ENCODE results near the gene ATP13A2. TPM values are rescaled to one million over a fixed set of nuclear protein-coding genes. Genes with fewer than 3 reads are reported as not detected.

ATP13A2 gene
- total RNA-seq, 1 experiment from 2014 or later: 48.4 TPM

- peaks cover 6% of the 10 kb centered on the region for H4K20me1 ChIP-seq (ENCODE audit: low read length)
- POLR2A ChIA-PET (ENCODE audit: unreplicated experiment): no interaction called here
- no peaks in the 10 kb centered on the region for H3K79me2 ChIP-seq (ENCODE audit: low read length)
- H3K9me2 ChIP-seq (replicated peaks; ENCODE audit: low read length): no peaks in the 10 kb centered on the region
- peaks cover 15% of the 10 kb centered on the region for H3K36me3 ChIP-seq (ENCODE audit: low read depth, low read length)
- H3K4me1 ChIP-seq (ENCODE audit: insufficient read depth, low read length): peaks cover 28% of the 10 kb centered on the region
- no peak overlapping the region for H2AFZ ChIP-seq (ENCODE audit: low read length)
- no peak for TF ChIP-seq EZH2phosphoT487 (IDR thresholded peaks at IDR 0.05; ENCODE audit: borderline replicate concordance, low read length)
- TF ChIP-seq EZH2 (IDR thresholded peaks at IDR 0.05; ENCODE audit: low read length, unreplicated experiment): no peak
- TF ChIP-seq CTCF (conservative IDR thresholded peaks at IDR 0.05; ENCODE audit: low read depth, low read length): no peak
- H3K27me3 ChIP-seq (ENCODE audit: low read length): no peaks in the 10 kb centered on the region
- ATAC-seq: no peak
- no TSS peak for BruUV-seq (replicated peaks)
- H3K4me3 ChIP-seq (ENCODE audit: low read length): no peak overlapping the region
- DNase-seq: no peak
- CTCF ChIA-PET: no interaction called here
- no peak overlapping the region for H3K9ac ChIP-seq (ENCODE audit: low read length)
- no peak overlapping the region for H3K27ac ChIP-seq (ENCODE audit: low read length)
- intact Hi-C loops (cut with micrococcal nuclease): loop anchor here (5.0 kb wide), 1 partner anchor 40 kb away; no protein-coding TSS in a partner anchor
- no peaks in the 10 kb centered on the region for H3F3A ChIP-seq (ENCODE audit: low read length, unreplicated experiment)
- H3K9me3 ChIP-seq (ENCODE audit: low read length): no peaks in the 10 kb centered on the region
- H3K4me2 ChIP-seq (ENCODE audit: low read length): no peak overlapping the region
These were observed 9.2 kb downstream of the ATP13A2 start for GRCh38 chr1:17002524-17002902.

GRCh38 chr1:17001760-17002523, 9.8 kb downstream of the ATP13A2 start:
- POLR2A ChIA-PET (ENCODE audit: unreplicated experiment): no interaction called here
- BruUV-seq (replicated peaks): no TSS peak
- Histone ChIP-seq H3F3A (ENCODE audit: low read length, unreplicated experiment) (no peaks in the 10 kb centered on the region), H3K4me1 (ENCODE audit: insufficient read depth, low read length) (peaks cover 28% of the 10 kb centered on the region), H3K4me3 (ENCODE audit: low read length) (no peak overlapping the region), H2AFZ (ENCODE audit: low read length) (no peak overlapping the region), H3K27me3 (ENCODE audit: low read length) (no peaks in the 10 kb centered on the region), H3K9me2 (replicated peaks; ENCODE audit: low read length) (no peaks in the 10 kb centered on the region), H3K9me3 (ENCODE audit: low read length) (no peaks in the 10 kb centered on the region), H3K27ac (ENCODE audit: low read length) (no peak overlapping the region), H3K4me2 (ENCODE audit: low read length) (no peak overlapping the region), H4K20me1 (ENCODE audit: low read length) (peaks cover 6% of the 10 kb centered on the region), H3K36me3 (ENCODE audit: low read depth, low read length) (peaks cover 15% of the 10 kb centered on the region), H3K9ac (ENCODE audit: low read length) (no peak overlapping the region), H3K79me2 (ENCODE audit: low read length) (no peaks in the 10 kb centered on the region)
- TF ChIP-seq EZH2 (IDR thresholded peaks at IDR 0.05; ENCODE audit: low read length, unreplicated experiment) (no peak), EZH2phosphoT487 (IDR thresholded peaks at IDR 0.05; ENCODE audit: borderline replicate concordance, low read length) (no peak), CTCF (conservative IDR thresholded peaks at IDR 0.05; ENCODE audit: low read depth, low read length) (no peak)
- ATAC-seq: no peak
- DNase-seq: no peak
- intact Hi-C loops (cut with micrococcal nuclease): loop anchor here (5.0 kb wide), 1 partner anchor 40 kb away; no protein-coding TSS in a partner anchor
- CTCF ChIA-PET: no interaction called here

- no peaks in the 10 kb centered on the region for H3F3A ChIP-seq (ENCODE audit: low read length, unreplicated experiment)
- no peak overlapping the region for H2AFZ ChIP-seq (ENCODE audit: low read length)
- BruUV-seq (replicated peaks): no TSS peak
- intact Hi-C loops (cut with micrococcal nuclease): loop anchor here (5.0 kb wide), 1 partner anchor 38 kb away; no protein-coding TSS in a partner anchor
- H3K9ac ChIP-seq (ENCODE audit: low read length): no peak overlapping the region
- H3K27me3 ChIP-seq (ENCODE audit: low read length): no peaks in the 10 kb centered on the region
- no peak for ATAC-seq
- no peaks in the 10 kb centered on the region for H3K79me2 ChIP-seq (ENCODE audit: low read length)
- peaks cover 28% of the 10 kb centered on the region for H3K4me1 ChIP-seq (ENCODE audit: insufficient read depth, low read length)
- H3K9me3 ChIP-seq (ENCODE audit: low read length): no peaks in the 10 kb centered on the region
- no peak overlapping the region for H3K4me2 ChIP-seq (ENCODE audit: low read length)
- TF ChIP-seq CTCF (conservative IDR thresholded peaks at IDR 0.05; ENCODE audit: low read depth, low read length) (no peak), EZH2phosphoT487 (IDR thresholded peaks at IDR 0.05; ENCODE audit: borderline replicate concordance, low read length) (no peak)
- no peak overlapping the region for H3K4me3 ChIP-seq (ENCODE audit: low read length)
- no peak for DNase-seq
- peaks cover 6% of the 10 kb centered on the region for H4K20me1 ChIP-seq (ENCODE audit: low read length)
- H3K27ac ChIP-seq (ENCODE audit: low read length): no peak overlapping the region
- CTCF ChIA-PET: no interaction called here
- H3K9me2 ChIP-seq (replicated peaks; ENCODE audit: low read length): no peaks in the 10 kb centered on the region
- peaks cover 15% of the 10 kb centered on the region for H3K36me3 ChIP-seq (ENCODE audit: low read depth, low read length)
- POLR2A ChIA-PET (ENCODE audit: unreplicated experiment): no interaction called here
These were observed 11.9 kb downstream of the ATP13A2 start for GRCh38 chr1:16999863-17000262.
